Measurements from ENCODE around the gene TRIM17. TPM values are rescaled to one million over a fixed set of nuclear protein-coding genes. Genes with fewer than 3 reads are reported as not detected.
A peak's percentile ranks its signal among the peaks of the same experiment; 100 is the strongest.

TRIM17 gene, protein sequence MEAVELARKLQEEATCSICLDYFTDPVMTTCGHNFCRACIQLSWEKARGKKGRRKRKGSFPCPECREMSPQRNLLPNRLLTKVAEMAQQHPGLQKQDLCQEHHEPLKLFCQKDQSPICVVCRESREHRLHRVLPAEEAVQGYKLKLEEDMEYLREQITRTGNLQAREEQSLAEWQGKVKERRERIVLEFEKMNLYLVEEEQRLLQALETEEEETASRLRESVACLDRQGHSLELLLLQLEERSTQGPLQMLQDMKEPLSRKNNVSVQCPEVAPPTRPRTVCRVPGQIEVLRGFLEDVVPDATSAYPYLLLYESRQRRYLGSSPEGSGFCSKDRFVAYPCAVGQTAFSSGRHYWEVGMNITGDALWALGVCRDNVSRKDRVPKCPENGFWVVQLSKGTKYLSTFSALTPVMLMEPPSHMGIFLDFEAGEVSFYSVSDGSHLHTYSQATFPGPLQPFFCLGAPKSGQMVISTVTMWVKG
- total RNA-seq (2016; rRNA removed; fragmentation: Illumina TruSeq; extraction: Trizol): 0.64 TPM in 1 of 2 replicates, not detected in the other
- not detected in 2 replicates for total RNA-seq (2016; cell fraction: cytosol; rRNA removed; fragmentation: Illumina TruSeq; extraction: Trizol; ENCODE audit: low read depth)
- total RNA-seq (2016; cell fraction: insoluble cytoplasmic fraction; rRNA removed; fragmentation: Illumina TruSeq; extraction: Trizol): 0.10 and 0.45 TPM in 2 replicates
- total RNA-seq (2016; cell fraction: membrane; rRNA removed; fragmentation: Illumina TruSeq; extraction: Trizol): not detected in 2 replicates
- 0.72 and 0.81 TPM in 2 replicates for total RNA-seq (2016; cell fraction: nucleus; rRNA removed; fragmentation: Illumina TruSeq; extraction: Trizol)
- 0.22 and 0.32 TPM in 2 replicates for polyA plus RNA-seq (2011; rRNA removed)
- 0.10 and 0.11 TPM in 2 replicates for polyA plus RNA-seq (2011; cell fraction: cytosol; rRNA removed)
- 1.6 and 1.9 TPM in 2 replicates for polyA plus RNA-seq (2011; cell fraction: nucleus; rRNA removed)
- 0.24 and 0.27 TPM in 2 replicates for polyA plus RNA-seq (2012)
- polyA plus RNA-seq (2016; cell fraction: cytosol; fragmentation: Illumina TruSeq; extraction: Trizol; ENCODE audit: low read depth): not detected in 2 replicates
- polyA plus RNA-seq (2016; cell fraction: insoluble cytoplasmic fraction; fragmentation: Illumina TruSeq; extraction: Trizol; ENCODE audit: low read depth): 0.14 and 0.22 TPM in 2 replicates
- polyA plus RNA-seq (2016; cell fraction: membrane; fragmentation: Illumina TruSeq; extraction: Trizol; ENCODE audit: low read depth): not detected in 2 replicates
- polyA plus RNA-seq (2016; cell fraction: nucleus; fragmentation: Illumina TruSeq; extraction: Trizol; ENCODE audit: insufficient read depth, low read depth): 1.2 and 1.4 TPM in 2 replicates
- polyA minus RNA-seq (2011; rRNA and poly(A)+ RNA removed; ENCODE audit: low replicate concordance): 0.58 TPM in 1 of 2 replicates, not detected in the other
- not detected in 2 replicates for polyA minus RNA-seq (2011; cell fraction: cytosol; rRNA and poly(A)+ RNA removed)
- 0.64 and 0.75 TPM in 2 replicates for polyA minus RNA-seq (2011; cell fraction: nucleus; rRNA and poly(A)+ RNA removed)
- Bru-seq, nascent RNA: percentile 24 among the genes with signal in this experiment
- percentile 33 among the genes with signal in this experiment for BruChase-seq, experiment 1, labeled RNA remaining after a 6-hour chase
- BruChase-seq, experiment 2, labeled RNA remaining after a 2-hour chase: percentile 27 among the genes with signal in this experiment
- long read RNA-seq, experiment 1: 0 reads
- long read RNA-seq, experiment 2: 0 reads

- no TSS peak for BruUV-seq (replicated peaks)
- H3K27ac ChIP-seq (ENCODE audit: extremely low read length, insufficient read depth, low read length): no peak within 1 kb of the TSS
- H3K4me1 ChIP-seq (ENCODE audit: insufficient read depth, low read length): peaks cover 25% of the 10 kb centered on the region
- H4K20me1 ChIP-seq (ENCODE audit: insufficient read depth, low read length): no peaks in the 10 kb centered on the region
- peak; percentile 94 for ATAC-seq
- H3K36me3 ChIP-seq (replicated peaks in 1 of 2; ENCODE audit: control insufficient read depth in 1 of 2, insufficient read depth in 2 of 2, low read length in 2 of 2): no peaks in the 10 kb centered on the region
- FAIRE-seq: no peak
- H3K9me3 ChIP-seq (ENCODE audit: low read length): no peaks in the 10 kb centered on the region
- peak; percentile 42 for DNase-seq (ENCODE audit: low spot score)
- H3K9ac ChIP-seq (ENCODE audit: insufficient read depth, low read depth, low read length): peak within 1 kb of the TSS; percentile 34; the same call in 1 of the 2 replicates
- intact Hi-C loops (cut with micrococcal nuclease; ENCODE audit: unreplicated experiment): no loop called here
- peaks cover 0 to 6% of the 10 kb centered on the region in 2 experiments; a peak in 2 of 5 replicates for H3K27me3 ChIP-seq (ENCODE audit: control insufficient read depth in 1 of 2, insufficient read depth in 2 of 2, low read length in 2 of 2)
- CTCF ChIA-PET (ENCODE audit: low intra/inter-chr PET ratio, low total read pairs): no interaction called here
- no peak within 1 kb of the TSS for H2AFZ ChIP-seq (ENCODE audit: low read length)
- POLR2A ChIA-PET: no interaction called here
- in situ Hi-C loops (cut with HindIII; ENCODE audit: extremely low pct_ligation_motif_present, low pct_unique_long_range_greater_than_20kb): no loop called here
- H3K4me2 ChIP-seq (ENCODE audit: low read depth, low read length): peak within 1 kb of the TSS; percentile 82
- WGBS (ENCODE audit: low lambda C conversion rate): 5% methylated on average over 22 of the region's 59 CpGs
- H3K4me3 ChIP-seq (replicated peaks in 1 of 3; ENCODE audit: insufficient read depth in 1 of 3, low read depth in 2 of 3, low read length in 3 of 3): peak within 1 kb of the TSS; percentile 40 to 69 (median 55); a peak in 5 of 6 replicates
- no peaks in the 10 kb centered on the region for H3K79me2 ChIP-seq (ENCODE audit: insufficient read depth, low read length)
- TF ChIP-seq, protein P1, sequence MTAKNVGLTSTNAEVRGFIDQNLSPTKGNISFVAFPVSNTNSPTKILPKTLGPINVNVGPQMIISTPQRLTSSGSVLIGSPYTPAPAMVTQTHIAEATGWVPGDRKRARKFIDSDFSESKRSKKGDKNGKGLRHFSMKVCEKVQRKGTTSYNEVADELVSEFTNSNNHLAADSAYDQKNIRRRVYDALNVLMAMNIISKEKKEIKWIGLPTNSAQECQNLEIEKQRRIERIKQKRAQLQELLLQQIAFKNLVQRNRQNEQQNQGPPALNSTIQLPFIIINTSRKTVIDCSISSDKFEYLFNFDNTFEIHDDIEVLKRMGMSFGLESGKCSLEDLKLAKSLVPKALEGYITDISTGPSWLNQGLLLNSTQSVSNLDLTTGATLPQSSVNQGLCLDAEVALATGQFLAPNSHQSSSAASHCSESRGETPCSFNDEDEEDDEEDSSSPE (CRISPR knock-in tag; IDR thresholded peaks at IDR 0.05): peak; percentile 69; the same call in 1 of the 2 replicates
- TF ChIP-seq SATB2 (CRISPR knock-in tag; IDR thresholded peaks at IDR 0.05) (no peak), NKX3-1 (CRISPR knock-in tag; IDR thresholded peaks at IDR 0.05) (no peak), JDP2 (CRISPR knock-in tag; IDR thresholded peaks at IDR 0.05; ENCODE audit: borderline replicate concordance) (no peak)
- TF ChIP-seq, protein P2, sequence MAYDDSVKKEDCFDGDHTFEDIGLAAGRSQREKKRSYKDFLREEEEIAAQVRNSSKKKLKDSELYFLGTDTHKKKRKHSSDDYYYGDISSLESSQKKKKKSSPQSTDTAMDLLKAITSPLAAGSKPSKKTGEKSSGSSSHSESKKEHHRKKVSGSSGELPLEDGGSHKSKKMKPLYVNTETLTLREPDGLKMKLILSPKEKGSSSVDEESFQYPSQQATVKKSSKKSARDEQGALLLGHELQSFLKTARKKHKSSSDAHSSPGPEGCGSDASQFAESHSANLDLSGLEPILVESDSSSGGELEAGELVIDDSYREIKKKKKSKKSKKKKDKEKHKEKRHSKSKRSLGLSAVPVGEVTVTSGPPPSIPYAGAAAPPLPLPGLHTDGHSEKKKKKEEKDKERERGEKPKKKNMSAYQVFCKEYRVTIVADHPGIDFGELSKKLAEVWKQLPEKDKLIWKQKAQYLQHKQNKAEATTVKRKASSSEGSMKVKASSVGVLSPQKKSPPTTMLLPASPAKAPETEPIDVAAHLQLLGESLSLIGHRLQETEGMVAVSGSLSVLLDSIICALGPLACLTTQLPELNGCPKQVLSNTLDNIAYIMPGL (CRISPR knock-in tag; IDR thresholded peaks at IDR 0.05; ENCODE audit: borderline replicate concordance in 1 of 2, low read depth in 1 of 2): peak; percentile 41 to 78; a peak in 3 of 4 replicates
- TF ChIP-seq, protein P3, sequence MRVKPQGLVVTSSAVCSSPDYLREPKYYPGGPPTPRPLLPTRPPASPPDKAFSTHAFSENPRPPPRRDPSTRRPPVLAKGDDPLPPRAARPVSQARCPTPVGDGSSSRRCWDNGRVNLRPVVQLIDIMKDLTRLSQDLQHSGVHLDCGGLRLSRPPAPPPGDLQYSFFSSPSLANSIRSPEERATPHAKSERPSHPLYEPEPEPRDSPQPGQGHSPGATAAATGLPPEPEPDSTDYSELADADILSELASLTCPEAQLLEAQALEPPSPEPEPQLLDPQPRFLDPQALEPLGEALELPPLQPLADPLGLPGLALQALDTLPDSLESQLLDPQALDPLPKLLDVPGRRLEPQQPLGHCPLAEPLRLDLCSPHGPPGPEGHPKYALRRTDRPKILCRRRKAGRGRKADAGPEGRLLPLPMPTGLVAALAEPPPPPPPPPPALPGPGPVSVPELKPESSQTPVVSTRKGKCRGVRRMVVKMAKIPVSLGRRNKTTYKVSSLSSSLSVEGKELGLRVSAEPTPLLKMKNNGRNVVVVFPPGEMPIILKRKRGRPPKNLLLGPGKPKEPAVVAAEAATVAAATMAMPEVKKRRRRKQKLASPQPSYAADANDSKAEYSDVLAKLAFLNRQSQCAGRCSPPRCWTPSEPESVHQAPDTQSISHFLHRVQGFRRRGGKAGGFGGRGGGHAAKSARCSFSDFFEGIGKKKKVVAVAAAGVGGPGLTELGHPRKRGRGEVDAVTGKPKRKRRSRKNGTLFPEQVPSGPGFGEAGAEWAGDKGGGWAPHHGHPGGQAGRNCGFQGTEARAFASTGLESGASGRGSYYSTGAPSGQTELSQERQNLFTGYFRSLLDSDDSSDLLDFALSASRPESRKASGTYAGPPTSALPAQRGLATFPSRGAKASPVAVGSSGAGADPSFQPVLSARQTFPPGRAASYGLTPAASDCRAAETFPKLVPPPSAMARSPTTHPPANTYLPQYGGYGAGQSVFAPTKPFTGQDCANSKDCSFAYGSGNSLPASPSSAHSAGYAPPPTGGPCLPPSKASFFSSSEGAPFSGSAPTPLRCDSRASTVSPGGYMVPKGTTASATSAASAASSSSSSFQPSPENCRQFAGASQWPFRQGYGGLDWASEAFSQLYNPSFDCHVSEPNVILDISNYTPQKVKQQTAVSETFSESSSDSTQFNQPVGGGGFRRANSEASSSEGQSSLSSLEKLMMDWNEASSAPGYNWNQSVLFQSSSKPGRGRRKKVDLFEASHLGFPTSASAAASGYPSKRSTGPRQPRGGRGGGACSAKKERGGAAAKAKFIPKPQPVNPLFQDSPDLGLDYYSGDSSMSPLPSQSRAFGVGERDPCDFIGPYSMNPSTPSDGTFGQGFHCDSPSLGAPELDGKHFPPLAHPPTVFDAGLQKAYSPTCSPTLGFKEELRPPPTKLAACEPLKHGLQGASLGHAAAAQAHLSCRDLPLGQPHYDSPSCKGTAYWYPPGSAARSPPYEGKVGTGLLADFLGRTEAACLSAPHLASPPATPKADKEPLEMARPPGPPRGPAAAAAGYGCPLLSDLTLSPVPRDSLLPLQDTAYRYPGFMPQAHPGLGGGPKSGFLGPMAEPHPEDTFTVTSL (CRISPR knock-in tag; IDR thresholded peaks at IDR 0.05; ENCODE audit: borderline replicate concordance): no peak
These were observed at the start of gene TRIM17 for GRCh38 chr1:228416217-228416933. TSS of gene TRIM17 (minus strand) at chr1:228416861. CDS start at chr1:228415072, 1,789 bp downstream.
